Neural crest cell (in vitro differentiated cells): ENCODE measurements around the gene YPEL4. TPM values are rescaled to one million over a fixed set of nuclear protein-coding genes. Genes with fewer than 3 reads are reported as not detected.
A peak's percentile ranks its signal among the peaks of the same experiment; 100 is the strongest.

Experiments used
- DNase-seq: peaks from one replicate; pipeline ENCODE4 v3.0.0; 2021; ENCODE audit warnings: low read depth, mixed read lengths, low spot score
- H3K27ac Mint-ChIP-seq: one replicate; pipeline ENCODE4 v1.8.0; 2021; ENCODE audit warnings: mild to moderate bottlenecking, mixed read lengths; ENCODE audit not compliant: unreplicated experiment
- H3K27me3 Mint-ChIP-seq: 2 replicates; pipeline ENCODE4 v1.8.0; 2021; ENCODE audit warnings: low read depth, mild to moderate bottlenecking, mixed read lengths
- H3K36me3 Mint-ChIP-seq: 2 replicates; pipeline ENCODE4 v1.8.0; 2021; ENCODE audit warnings: low read depth, mild to moderate bottlenecking, mixed read lengths
- H3K4me1 Mint-ChIP-seq: 2 replicates; pipeline ENCODE4 v1.8.0; 2021; ENCODE audit warnings: mixed read lengths
- H3K4me3 Mint-ChIP-seq: one replicate; pipeline ENCODE4 v1.8.0; 2021; ENCODE audit warnings: mild to moderate bottlenecking, mixed read lengths
- H3K9me3 Mint-ChIP-seq: 2 replicates; pipeline ENCODE4 v1.8.0; 2021; ENCODE audit warnings: mixed read lengths
- CTCF ChIP-seq: fragments of 200-600 bp; sonication (generic); conservative IDR thresholded peaks from 2 replicates; pipeline ENCODE4 v1.5.0; 2021; ENCODE audit warnings: antibody characterized with exemption, mild to moderate bottlenecking
- total RNA-seq: library from RNA; stranded (reverse); gene quantifications from 2 replicates; pipeline ENCODE4 v1.2.1, GENCODE V29; 2021

YPEL4 gene
- total RNA-seq, 1 donor from 2014 or later, result 0.37 TPM

- H3K4me3 Mint-ChIP-seq, result peak overlapping the region; percentile 93
- H3K27ac Mint-ChIP-seq, result peak overlapping the region; percentile 85
- no peak for TF ChIP-seq CTCF
- peaks cover 71% of the 10 kb centered on the region for H3K27me3 Mint-ChIP-seq
- peaks cover 82% of the 10 kb centered on the region for H3K4me1 Mint-ChIP-seq
- H3K36me3 Mint-ChIP-seq, result no peaks in the 10 kb centered on the region
- peak; percentile 39 for DNase-seq
- peaks cover 5% of the 10 kb centered on the region for H3K9me3 Mint-ChIP-seq
These were observed 644 bp downstream of the YPEL4 start for GRCh38 chr11:57648801-57649735.

- TF ChIP-seq CTCF, result no peak
- peaks cover 5% of the 10 kb centered on the region for H3K9me3 Mint-ChIP-seq
- no peak for DNase-seq
- H3K27ac Mint-ChIP-seq, result peak overlapping the region; percentile 85
- H3K4me3 Mint-ChIP-seq, result peak overlapping the region; percentile 93
- peaks cover 5% of the 10 kb centered on the region for H3K36me3 Mint-ChIP-seq
- H3K4me1 Mint-ChIP-seq, result peaks cover 88% of the 10 kb centered on the region
- H3K27me3 Mint-ChIP-seq, result peaks cover 72% of the 10 kb centered on the region
These were observed 1.5 kb downstream of the YPEL4 start for GRCh38 chr11:57647960-57648800.

DNA sequence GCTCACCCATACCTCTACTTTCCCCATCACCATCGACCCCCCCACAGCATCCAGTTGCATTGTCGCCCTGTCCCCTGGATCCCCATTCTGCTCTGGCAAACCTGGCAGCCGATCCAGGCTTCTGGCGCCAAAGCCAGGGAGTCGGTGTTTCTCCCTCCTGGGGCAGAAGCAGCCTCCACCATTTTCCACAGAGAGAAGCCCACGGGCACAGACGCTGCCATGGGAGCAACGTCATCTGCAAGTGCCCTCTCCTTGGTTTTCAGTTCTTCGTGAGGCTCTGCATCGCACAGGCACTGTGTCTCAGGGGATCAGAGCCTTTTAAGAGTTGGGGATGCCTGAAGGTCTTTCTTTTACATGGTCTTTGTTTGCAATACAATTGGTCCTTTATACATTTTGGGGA lies 2.3 kb downstream of the YPEL4 start:
- Mint-ChIP-seq H3K36me3 (peaks cover 9% of the 10 kb centered on the region), H3K27me3 (peaks cover 65% of the 10 kb centered on the region), H3K27ac (no peak overlapping the region), H3K9me3 (peaks cover 5% of the 10 kb centered on the region), H3K4me3 (peak overlapping the region; percentile 93), H3K4me1 (peaks cover 91% of the 10 kb centered on the region)
- DNase-seq, result no peak
- no peak for TF ChIP-seq CTCF

GRCh38 chr11:57646799-57647303 lies 2.9 kb downstream of the YPEL4 start:
- TF ChIP-seq CTCF, result no peak
- no peak for DNase-seq
- Mint-ChIP-seq H3K9me3 (peaks cover 5% of the 10 kb centered on the region), H3K36me3 (peaks cover 9% of the 10 kb centered on the region), H3K27me3 (peaks cover 65% of the 10 kb centered on the region), H3K27ac (peak overlapping the region; percentile 0), H3K4me3 (peak overlapping the region; percentile 93), H3K4me1 (peaks cover 91% of the 10 kb centered on the region)

- TF ChIP-seq CTCF, result no peak
- Mint-ChIP-seq H3K4me3 (peak overlapping the region; percentile 93), H3K27me3 (peaks cover 59% of the 10 kb centered on the region), H3K9me3 (peaks cover 5% of the 10 kb centered on the region), H3K4me1 (peaks cover 92% of the 10 kb centered on the region), H3K36me3 (peaks cover 13% of the 10 kb centered on the region), H3K27ac (peak overlapping the region; percentile 0)
- no peak for DNase-seq
These were observed 3.4 kb downstream of the YPEL4 start for GRCh38 chr11:57646194-57646798.
